K562 (cell line): ENCODE data around the gene ACTR5. TPM values are rescaled to one million over a fixed set of nuclear protein-coding genes. Genes with fewer than 3 reads are reported as not detected.

Experiments
- BRCA1 ChIP-seq, 2 experiments: fragments of 450-650 bp in 1 of 2; sonication (generic) in 1 of 2; formaldehyde crosslinking in 1 of 2; IDR thresholded peaks; 2 replicates each; pipeline versions ENCODE4 v1.5.0 to v1.6.1; 2017 to 2020; ENCODE audit warnings: mild to moderate bottlenecking in 1 of 2, missing genetic modification reagents in 1 of 2
- ELF4 ChIP-seq: fragments of 450-650 bp; formaldehyde crosslinking; IDR thresholded peaks from 2 replicates; pipeline ENCODE4 v1.4.0; 2022; ENCODE audit warnings: missing genetic modification characterization
- ETV1 ChIP-seq: fragments of 450-650 bp; conservative IDR thresholded peaks from 2 replicates; pipeline ENCODE4 v1.6.1; 2016; ENCODE audit warnings: missing genetic modification characterization, control low read depth, low read depth, missing compliant biosample characterization
- GTF3C2 ChIP-seq: IDR thresholded peaks from 3 replicates; pipeline ENCODE4 v1.6.1; 2011; ENCODE audit warnings: borderline replicate concordance, mild to moderate bottlenecking, moderate library complexity; ENCODE audit not compliant: insufficient read length; ENCODE audit errors: extremely low read depth
- HDAC6 ChIP-seq: IDR thresholded peaks from 2 replicates; pipeline ENCODE4 v1.6.1; 2012; ENCODE audit warnings: low read depth, mild to moderate bottlenecking, control low read depth, inconsistent platforms, low read length, moderate library complexity
- KAT7 ChIP-seq: sonication (generic); formaldehyde crosslinking; IDR thresholded peaks from 2 replicates; pipeline ENCODE4 v1.8.0; 2022; ENCODE audit warnings: missing genetic modification reagents, mild to moderate bottlenecking, borderline replicate concordance
- NR4A1 ChIP-seq, 2 experiments: fragments of 250-450 bp in 1 of 2; fragments of 450-650 bp in 1 of 2; sonication (Bioruptor Pico) in 1 of 2; IDR thresholded peaks; 2 replicates each; pipeline versions ENCODE4 v1.4.0 to v1.6.1; 2016 to 2020; ENCODE audit warnings: mild to moderate bottlenecking in 2 of 2, missing compliant biosample characterization in 1 of 2, missing genetic modification characterization in 1 of 2, moderate library complexity in 1 of 2
- RBM17 ChIP-seq: fragments of 200-400 bp; formaldehyde crosslinking; IDR thresholded peaks from 2 replicates; pipeline ENCODE4 v1.6.1; 2017; ENCODE audit warnings: low read depth, mild to moderate bottlenecking, low read length, borderline replicate concordance
- SIRT6 ChIP-seq: IDR thresholded peaks from one replicate; pipeline ENCODE4 v1.6.1; 2012; ENCODE audit warnings: low read depth, mild to moderate bottlenecking, control low read depth, inconsistent platforms, low read length, moderate library complexity
- ZNF124 ChIP-seq: sonication (generic); formaldehyde crosslinking; IDR thresholded peaks from 2 replicates; pipeline ENCODE4 v1.8.1; 2022; ENCODE audit warnings: missing genetic modification reagents
- ZNF232 ChIP-seq: sonication (generic); formaldehyde crosslinking; IDR thresholded peaks from 2 replicates; pipeline ENCODE4 v1.8.0; 2022; ENCODE audit warnings: mild to moderate bottlenecking, missing genetic modification reagents
- ZNF318 ChIP-seq, 2 experiments: fragments of 450-650 bp; IDR thresholded peaks; 2 replicates each; pipeline ENCODE4 v1.6.1; 2016; ENCODE audit warnings: mild to moderate bottlenecking in 2 of 2, borderline replicate concordance in 1 of 2, low read depth in 1 of 2, moderate library complexity in 1 of 2
- ZNF395 ChIP-seq: fragments of 200-800 bp; sonication (Bioruptor generic); IDR thresholded peaks from 2 replicates; pipeline ENCODE4 v1.6.1; 2017; ENCODE audit warnings: missing genetic modification characterization, missing compliant biosample characterization
- polyA plus RNA-seq, 8 experiments: library from polyadenylated mRNA; depleted of rRNA in 4 of 8; stranded (reverse) in 5 of 8; unstranded in 3 of 8; fragments of >200 nt; fragmentation: Nextera tagmentation in 2 of 8; fragmentation: Illumina TruSeq in 1 of 8; extraction: Ambion mirVana in 2 of 8; extraction: Trizol in 1 of 8; gene quantifications; 2 replicates each; pipeline versions ENCODE4 v1.2.1 to v1.2.3, GENCODE V29; 2011 to 2014; ENCODE audit warnings: inconsistent platforms in 1 of 8, missing spikeins in 1 of 8
- total RNA-seq, 7 experiments: library from RNA; depleted of rRNA in 6 of 7; stranded (reverse); fragments of >200 nt in 6 of 7; fragmentation: Illumina TruSeq in 2 of 7; extraction: Trizol in 2 of 7; gene quantifications; 2 replicates each; pipeline versions ENCODE4 v1.2.1 to v1.2.3, GENCODE V29; 2011 to 2021; ENCODE audit warnings: low replicate concordance in 1 of 7

ACTR5 gene
- total and polyA plus RNA-seq, 9 of the 15 experiments (the other 6 are each of a cell fraction or from before 2014, with no cell fraction given) = 0.93 to 18.8 (median 12.9) TPM

- TF ChIP-seq SIRT6 = no peak
- no peak for TF ChIP-seq HDAC6
- TF ChIP-seq KAT7 (CRISPR knock-in tag) = peak; percentile 82; the same call in 1 of the 2 replicates
- no peak for TF ChIP-seq BRCA1 (IDR thresholded peaks at IDR 0.05)
- TF ChIP-seq BRCA1 (CRISPR knock-in tag; IDR thresholded peaks at IDR 0.05) = 0 out of 2 replicates have a peak, but pooled peaks have one; percentile 75
- no peak for TF ChIP-seq ZNF124
- TF ChIP-seq RBM17 = no peak
- TF ChIP-seq ZNF395 (CRISPR knock-in tag) = no peak
- TF ChIP-seq GTF3C2 = no peak
- TF ChIP-seq ELF4 (CRISPR knock-in tag) = no peak
- TF ChIP-seq ZNF232 (CRISPR knock-in tag) = no peak
- no peak for TF ChIP-seq NR4A1 (CRISPR knock-in tag; IDR thresholded peaks at IDR 0.05)
- no peak for TF ChIP-seq NR4A1 (tag; IDR thresholded peaks at IDR 0.05)
- no peak for TF ChIP-seq ETV1 (tag)
- TF ChIP-seq ZNF318 (IDR thresholded peaks at IDR 0.05; ENCODE audit: borderline replicate concordance in 1 of 2, low read depth in 1 of 2) = no peak
Measured at GRCh38 chr20:38748097-38748860, at the start of gene ACTR5 (continued).
